HT1080 (cell line): Measurements from ENCODE around the gene MRPL45. TPM values are rescaled to one million over a fixed set of nuclear protein-coding genes. Genes with fewer than 3 reads are reported as not detected.

Source experiments
- DNase-seq: peaks from one replicate; pipeline ENCODE4 v3.0.0-alpha.2; 2015; ENCODE audit warnings: low read depth
- total RNA-seq: library from RNA; depleted of rRNA; stranded (reverse); fragments of >200 nt; shearing (Covaris generic); gene quantifications from 2 replicates; pipeline ENCODE4 v1.2.3, GENCODE V29; 2014

MRPL45 gene
- total RNA-seq, 1 experiment from 2014 or later: 85.6 TPM

- no peak for DNase-seq
Observed at GRCh38 chr17:38344420-38344745, 47.4 kb downstream of the MRPL45 start.

GRCh38 chr17:38345743-38346142 is 48.8 kb downstream of the MRPL45 start:
- no peak for DNase-seq

GRCh38 chr17:38349097-38349730 is 52.2 kb downstream of the MRPL45 start:
- DNase-seq: peak; percentile 71

GRCh38 chr17:38350035-38350434 is 53.1 kb downstream of the MRPL45 start:
- DNase-seq: no peak

- DNase-seq: peak; percentile 93
Observed at GRCh38 chr17:38351412-38352222, 54.6 kb downstream of the MRPL45 start, which contains the start of gene SOCS7. TSS of gene SOCS7 (plus strand) at chr17:38351844. CDS start at chr17:38352053, 209 bp downstream.

GRCh38 chr17:38352245-38353085 is 55.5 kb downstream of the MRPL45 start:
- no peak for DNase-seq

GRCh38 chr17:38353086-38353604 is 56.2 kb downstream of the MRPL45 start:
- no peak for DNase-seq

GRCh38 chr17:38353668-38354067 is 56.7 kb downstream of the MRPL45 start:
- DNase-seq: no peak

- DNase-seq: no peak
Observed at GRCh38 chr17:38354466-38354865, 57.5 kb downstream of the MRPL45 start.

GRCh38 chr17:38355251-38355650 is 58.3 kb downstream of the MRPL45 start:
- DNase-seq: no peak

GRCh38 chr17:38357486-38358123 is 60.6 kb downstream of the MRPL45 start:
- no peak for DNase-seq

- no peak for DNase-seq
Observed at GRCh38 chr17:38358586-38359513, 61.9 kb downstream of the MRPL45 start.

GRCh38 chr17:38361694-38362465 is 64.9 kb downstream of the MRPL45 start:
- no peak for DNase-seq

- DNase-seq: no peak
Observed at GRCh38 chr17:38363016-38363415, 66.0 kb downstream of the MRPL45 start.

GRCh38 chr17:38364741-38365140 is 67.8 kb downstream of the MRPL45 start:
- no peak for DNase-seq

GRCh38 chr17:38369124-38369886 is 72.3 kb downstream of the MRPL45 start:
- DNase-seq: no peak
